Chondrocyte (in vitro differentiated cells): ENCODE results near the gene ALDH8A1. TPM values are rescaled to one million over a fixed set of nuclear protein-coding genes. Genes with fewer than 3 reads are reported as not detected.

ENCODE experiments used
- DNase-seq: peaks from one replicate; pipeline ENCODE4 v3.0.0; 2021; ENCODE audit warnings: mixed read lengths, low spot score
- H3K27ac Mint-ChIP-seq: one replicate; pipeline ENCODE4 v1.8.0; 2021; ENCODE audit warnings: mild to moderate bottlenecking, moderate library complexity, mixed read lengths; ENCODE audit not compliant: unreplicated experiment
- H3K27me3 Mint-ChIP-seq: 2 replicates; pipeline ENCODE4 v1.8.0; 2021; ENCODE audit warnings: low read depth, mixed read lengths
- H3K36me3 Mint-ChIP-seq: 2 replicates; pipeline ENCODE4 v1.8.0; 2021; ENCODE audit warnings: low read depth, mixed read lengths
- H3K4me1 Mint-ChIP-seq: 2 replicates; pipeline ENCODE4 v1.8.0; 2021; ENCODE audit warnings: low read depth, mild to moderate bottlenecking, mixed read lengths
- H3K4me3 Mint-ChIP-seq: one replicate; pipeline ENCODE4 v1.8.0; 2021; ENCODE audit warnings: mild to moderate bottlenecking, moderate library complexity, mixed read lengths; ENCODE audit not compliant: unreplicated experiment
- H3K9me3 Mint-ChIP-seq: 2 replicates; pipeline ENCODE4 v1.8.0; 2021; ENCODE audit warnings: low read depth, mixed read lengths
- CTCF ChIP-seq: fragments of 200-600 bp; sonication (generic); IDR thresholded peaks from 2 replicates; pipeline ENCODE4 v1.5.0; 2021; ENCODE audit warnings: antibody characterized with exemption, mild to moderate bottlenecking, moderate library complexity
- total RNA-seq: library from RNA; stranded (reverse); gene quantifications from 3 replicates; pipeline ENCODE4 v1.2.1, GENCODE V29; 2021

The ALDH8A1 gene
- total RNA-seq, 1 donor from 2014 or later, result 0.40 TPM

GRCh38 chr6:134928151-134928900 lies 21.6 kb downstream of the ALDH8A1 start:
- no peak for TF ChIP-seq CTCF
- no peak overlapping the region for H3K4me3 Mint-ChIP-seq
- H3K36me3 Mint-ChIP-seq, result peaks cover 2% of the 10 kb centered on the region
- peaks cover 3% of the 10 kb centered on the region for H3K9me3 Mint-ChIP-seq
- no peak overlapping the region for H3K27ac Mint-ChIP-seq
- no peaks in the 10 kb centered on the region for H3K27me3 Mint-ChIP-seq
- DNase-seq, result no peak
- H3K4me1 Mint-ChIP-seq, result no peaks in the 10 kb centered on the region

GRCh38 chr6:134925800-134926199 lies 24.1 kb downstream of the ALDH8A1 start:
- Mint-ChIP-seq H3K9me3 (peaks cover 3% of the 10 kb centered on the region), H3K27ac (no peak overlapping the region), H3K36me3 (peaks cover 2% of the 10 kb centered on the region), H3K4me3 (no peak overlapping the region), H3K27me3 (no peaks in the 10 kb centered on the region), H3K4me1 (no peaks in the 10 kb centered on the region)
- no peak for DNase-seq
- TF ChIP-seq CTCF, result no peak

- H3K36me3 Mint-ChIP-seq, result no peaks in the 10 kb centered on the region
- H3K27ac Mint-ChIP-seq, result no peak overlapping the region
These were observed 28.1 kb downstream of the ALDH8A1 start for GRCh38 chr6:134921721-134922261.

GRCh38 chr6:134921276-134921675 lies 28.6 kb downstream of the ALDH8A1 start:
- H3K4me3 Mint-ChIP-seq, result no peak overlapping the region
- TF ChIP-seq CTCF, result no peak
- no peak for DNase-seq
- H3K4me1 Mint-ChIP-seq, result peaks cover 5% of the 10 kb centered on the region
- no peak overlapping the region for H3K27ac Mint-ChIP-seq
- H3K27me3 Mint-ChIP-seq, result no peaks in the 10 kb centered on the region
- no peaks in the 10 kb centered on the region for H3K36me3 Mint-ChIP-seq
- H3K9me3 Mint-ChIP-seq, result no peaks in the 10 kb centered on the region

More at GRCh38 chr6:134921721-134922261, 28.1 kb downstream of the ALDH8A1 start:
- TF ChIP-seq CTCF, result no peak
- Mint-ChIP-seq H3K27me3 (no peaks in the 10 kb centered on the region), H3K4me3 (no peak overlapping the region), H3K9me3 (no peaks in the 10 kb centered on the region), H3K4me1 (peaks cover 5% of the 10 kb centered on the region)
- DNase-seq, result no peak

- no peak overlapping the region for H3K4me3 Mint-ChIP-seq
- no peak overlapping the region for H3K27ac Mint-ChIP-seq
- DNase-seq, result no peak
- peaks cover 5% of the 10 kb centered on the region for H3K4me1 Mint-ChIP-seq
- H3K9me3 Mint-ChIP-seq, result no peaks in the 10 kb centered on the region
- TF ChIP-seq CTCF, result no peak
- H3K27me3 Mint-ChIP-seq, result no peaks in the 10 kb centered on the region
- H3K36me3 Mint-ChIP-seq, result no peaks in the 10 kb centered on the region
These were observed 29.5 kb downstream of the ALDH8A1 start for GRCh38 chr6:134920422-134920821.
